GM19395 (cell line): ENCODE results near the gene ARFIP2.

ENCODE experiments used
- ATAC-seq: cut with Tn5 transposase; IDR thresholded peaks from one replicate; pipeline ENCODE4 v1.9.1; 2021; ENCODE audit warnings: mild to moderate bottlenecking, moderate library complexity; ENCODE audit not compliant: unreplicated experiment

ARFIP2 gene

GRCh38 chr11:6448574-6448973 lies 32.6 kb downstream of the ARFIP2 start:
- ATAC-seq, result no peak

DNA sequence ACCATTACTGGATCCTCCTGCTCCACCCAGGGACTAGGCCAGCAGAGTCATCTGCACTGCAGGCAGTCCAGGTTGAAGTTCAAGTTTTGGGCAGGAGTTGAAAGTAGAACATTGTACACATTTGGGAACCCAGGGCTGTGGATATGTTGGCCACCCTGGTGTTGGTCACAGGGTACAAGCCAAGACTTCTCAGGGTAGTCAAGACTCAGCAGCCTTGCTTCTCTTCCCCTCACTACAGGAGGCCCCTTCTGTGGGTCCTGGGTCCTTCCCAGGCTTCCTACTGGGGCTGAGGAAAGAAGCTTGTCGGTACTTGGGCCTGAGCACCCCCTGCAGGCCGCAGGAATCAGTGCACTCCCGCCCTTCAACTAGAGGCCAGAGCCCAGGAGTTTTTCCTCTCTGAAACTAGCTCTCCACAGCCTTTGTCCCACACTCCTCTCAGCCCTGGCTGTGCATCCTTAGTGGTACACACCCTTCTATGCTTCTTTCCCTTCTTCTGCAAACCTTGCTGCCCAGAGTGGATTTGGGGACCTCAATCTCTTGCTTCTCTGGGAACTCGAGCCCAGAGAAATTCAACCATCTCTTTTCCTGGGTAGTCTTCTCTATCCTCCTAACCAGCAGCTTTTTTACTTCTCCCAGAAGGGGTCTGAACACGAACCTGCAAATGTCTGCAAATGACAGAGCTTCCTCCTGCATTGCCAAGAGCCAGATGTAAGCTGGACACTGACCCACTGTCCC lies 37.7 kb downstream of the ARFIP2 start:
- peak; percentile 84 for ATAC-seq

DNA sequence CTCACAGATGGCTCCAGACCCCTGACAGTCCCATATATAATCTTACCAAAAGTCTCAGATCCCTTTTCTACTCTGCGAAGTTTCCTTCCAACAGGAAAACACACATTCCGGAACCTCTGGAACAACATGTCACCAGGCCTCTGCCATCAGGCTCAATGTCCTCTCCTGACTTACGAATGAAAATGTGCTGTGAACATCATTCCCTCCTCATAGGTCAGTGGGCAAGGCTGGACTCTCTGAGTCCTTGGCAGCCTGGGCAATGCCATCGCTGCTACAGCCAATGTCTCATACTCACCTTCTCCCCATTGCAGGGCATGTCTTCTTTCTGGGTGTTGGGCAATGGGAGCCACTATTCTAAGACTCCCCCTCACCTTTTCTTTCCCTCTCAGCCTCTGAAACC lies 38.7 kb downstream of the ARFIP2 start:
- ATAC-seq, result no peak

- ATAC-seq, result no peak
Measured at GRCh38 chr11:6440906-6441358, 40.2 kb downstream of the ARFIP2 start, which contains the start of gene HPX. Gene HPX (minus strand): TSS chr11:6440987. CDS start chr11:6440963, 24 bp downstream.

GRCh38 chr11:6438979-6439571 lies 42.1 kb downstream of the ARFIP2 start:
- no peak for ATAC-seq

GRCh38 chr11:6437993-6438392 lies 43.1 kb downstream of the ARFIP2 start:
- no peak for ATAC-seq

- no peak for ATAC-seq
Measured at GRCh38 chr11:6437423-6437822, 43.7 kb downstream of the ARFIP2 start.

DNA sequence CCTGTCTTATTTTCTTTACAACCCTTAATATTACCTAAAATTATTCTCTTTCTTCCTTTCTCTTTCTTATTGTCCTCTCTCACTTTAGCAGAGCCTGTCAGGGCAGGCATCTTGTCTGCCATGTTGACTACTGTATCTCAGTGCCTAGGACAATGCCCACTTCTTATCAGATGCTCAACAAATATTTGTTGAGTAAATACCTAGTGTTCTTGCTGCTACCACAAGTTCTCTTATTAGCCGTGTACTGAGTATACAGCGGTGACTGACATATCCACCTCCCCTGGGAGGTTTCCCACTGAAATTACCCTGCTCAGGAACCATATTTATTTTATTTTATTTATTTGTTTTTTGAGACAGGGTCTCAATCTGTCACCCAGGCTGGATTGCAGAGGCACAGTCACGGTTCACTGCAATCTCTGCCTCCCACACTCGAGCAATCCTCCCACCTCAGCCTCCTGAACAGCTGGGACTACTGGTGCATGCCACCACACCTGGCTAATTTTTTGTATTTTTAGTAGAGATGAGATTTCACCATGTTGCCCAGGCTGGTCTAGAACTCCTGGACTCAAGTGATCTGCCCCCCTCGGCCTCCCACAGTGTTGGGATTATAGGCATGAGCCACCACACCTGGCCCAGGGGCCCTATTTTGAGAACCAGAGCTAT lies 47.0 kb downstream of the ARFIP2 start:
- ATAC-seq, result no peak

DNA sequence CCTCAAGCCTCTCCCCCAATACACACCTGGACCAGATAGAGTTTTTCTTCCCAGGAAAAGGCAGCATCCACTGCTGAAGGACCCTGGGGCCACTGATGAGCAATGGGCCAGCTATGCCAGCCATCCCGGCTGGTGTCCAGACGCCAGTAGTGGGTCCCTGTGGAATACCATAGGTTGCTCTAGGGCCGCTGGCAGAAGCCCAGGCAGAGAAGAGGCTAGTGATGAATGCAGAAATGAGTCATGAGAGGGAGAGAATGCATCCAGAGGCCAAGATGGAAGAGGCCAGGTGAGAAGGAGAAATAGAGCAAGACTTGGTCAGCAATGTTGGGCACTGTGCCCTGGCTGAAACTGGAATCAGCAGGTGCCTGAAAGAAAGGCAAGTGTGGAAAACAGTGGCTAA lies 49.3 kb downstream of the ARFIP2 start:
- ATAC-seq, result no peak

DNA sequence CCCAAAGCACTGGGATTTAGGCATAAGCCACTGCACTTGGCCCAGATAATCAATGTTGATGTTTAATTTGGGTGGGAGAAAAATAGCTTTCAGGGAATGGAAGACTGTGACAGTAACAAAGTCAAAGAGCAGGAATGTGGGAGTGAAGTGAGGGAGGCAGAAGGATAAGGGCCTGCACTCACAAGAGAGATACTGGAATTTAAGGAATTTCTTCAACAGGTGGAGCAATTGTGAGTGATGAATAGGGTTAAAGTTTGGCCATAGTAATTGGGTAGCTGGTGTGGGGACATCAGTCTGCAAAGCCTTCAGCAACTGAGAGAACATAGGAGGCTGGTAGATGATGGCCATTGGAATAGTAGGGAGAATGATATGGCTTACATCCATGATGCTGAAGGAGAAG lies 53.6 kb downstream of the ARFIP2 start:
- no peak for ATAC-seq
